Activated naive CD4-positive, alpha-beta T cell treated with anti-CD3 and anti-CD28 coated beads for 36 hours (primary cell): Measurements from ENCODE around the gene STOX1. TPM values are rescaled to one million over a fixed set of nuclear protein-coding genes. Genes with fewer than 3 reads are reported as not detected.
A peak's percentile ranks its signal among the peaks of the same experiment; 100 is the strongest.
"Not testable (repeated sequence)": the region's sequence is repeated elsewhere in the genome, so short reads cannot be mapped to it uniquely, and the experiment has no call there.

Source experiments
- CTCF ChIA-PET: fragments of 350-600 bp; sonication (Branson Sonifier 250); formaldehyde crosslinking; loops from one replicate; lab custom pipeline; 2021; ENCODE audit warnings: antibody characterized with exemption; lab: Charles Lee
- DNase-seq: peaks from one replicate; pipeline ENCODE4 v3.0.0-alpha.2; 2020
- H3K27ac Mint-ChIP-seq: one replicate; pipeline ENCODE4 v1.8.0; 2021; ENCODE audit warnings: mild to moderate bottlenecking, mixed read lengths
- H3K27me3 Mint-ChIP-seq: one replicate; pipeline ENCODE4 v1.8.0; 2021; ENCODE audit warnings: low read depth, mixed read lengths
- H3K36me3 Mint-ChIP-seq: one replicate; pipeline ENCODE4 v1.8.0; 2021; ENCODE audit warnings: low read depth, mixed read lengths
- H3K4me1 Mint-ChIP-seq: one replicate; pipeline ENCODE4 v1.8.0; 2021; ENCODE audit warnings: low read depth, mixed read lengths
- H3K4me3 Mint-ChIP-seq: one replicate; pipeline ENCODE4 v1.8.0; 2021; ENCODE audit warnings: mild to moderate bottlenecking, moderate library complexity, mixed read lengths
- H3K9me3 Mint-ChIP-seq: one replicate; pipeline ENCODE4 v1.8.0; 2021; ENCODE audit warnings: mixed read lengths
- intact Hi-C: fragments of 100-400 bp; cut with micrococcal nuclease; formaldehyde crosslinking; loops from one replicate; pipeline ENCODE4 v1.15.1; 2023
- total RNA-seq, 2 experiments: library from RNA; stranded (reverse); gene quantifications; one replicate each; pipeline ENCODE4 v1.2.3, GENCODE V29; 2021

STOX1 gene
- total RNA-seq, 2 experiments from 2014 or later: 0.38 to 0.42 TPM

DNA sequence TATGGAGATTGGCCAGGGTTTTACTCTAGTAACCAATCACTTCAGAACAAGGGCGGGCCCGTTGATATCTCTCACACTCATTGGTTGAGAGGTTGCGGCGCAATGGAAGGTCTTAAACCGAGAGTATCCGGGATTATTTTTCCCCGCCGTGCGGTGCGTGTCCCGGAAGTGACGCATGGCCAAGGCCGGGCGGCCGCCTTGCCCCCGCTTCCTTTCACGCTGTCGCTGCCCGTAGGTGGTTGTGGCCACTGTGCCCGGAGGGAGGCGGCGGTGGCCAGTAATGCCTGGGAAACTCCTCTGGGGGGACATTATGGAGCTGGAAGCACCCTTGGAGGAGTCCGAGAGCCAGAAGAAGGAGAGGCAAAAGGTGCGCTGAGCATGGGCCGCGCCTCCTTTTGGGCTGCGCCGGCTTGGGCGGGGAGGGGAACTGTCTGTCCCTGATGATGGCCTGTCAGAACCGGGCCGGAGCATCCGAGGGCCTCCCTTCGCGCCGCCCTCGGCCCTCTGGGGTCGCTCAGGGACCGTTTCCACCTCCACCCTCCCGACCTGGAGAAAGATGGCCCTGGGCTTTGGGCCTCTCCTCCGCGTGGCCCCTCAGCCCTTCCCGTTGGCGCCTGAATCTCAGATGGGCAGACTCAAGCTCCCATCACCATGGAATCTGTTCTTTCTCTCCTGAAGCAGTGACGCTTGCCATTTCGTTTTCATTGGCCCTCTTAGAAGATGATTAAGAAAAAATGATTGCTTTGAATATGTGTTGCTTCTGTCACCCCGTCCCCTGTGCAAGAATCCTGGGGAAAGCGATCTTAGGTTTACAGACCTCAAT lies 74.0 kb downstream of the STOX1 start, which contains the start of gene DDX50:
Gene DDX50, plus strand, starts transcription at position 211 of the 823 bp plus-strand sequence. Its CDS starts 70 bp downstream, at position 281.
- intact Hi-C loops: loop anchor here (1.0 to 10.0 kb wide), 16 partner anchors 31 to 1111 kb away; partner anchors contain the start of genes CCAR1, DDX21, DNA2 and HERC4

DNA sequence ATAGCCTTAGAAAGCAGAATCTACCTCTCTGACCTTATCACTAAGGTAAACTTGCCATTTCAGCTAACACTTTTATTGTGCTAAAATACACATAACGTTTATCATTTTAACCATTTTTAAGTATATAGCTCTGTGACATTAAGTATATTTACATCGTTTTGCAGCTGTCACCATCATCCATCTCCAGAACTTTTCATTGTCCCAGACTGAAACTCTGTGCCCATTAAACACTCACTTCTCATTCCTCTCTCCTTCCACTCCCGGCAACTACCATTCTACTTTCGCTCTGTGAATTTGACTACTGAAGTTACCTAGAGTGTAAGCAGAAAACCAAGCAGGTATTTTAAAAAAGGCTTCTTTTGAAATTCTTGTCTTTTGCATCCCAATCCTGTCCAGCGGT lies 75.1 kb downstream of the STOX1 start:
- Mint-ChIP-seq H3K27me3 (no peaks in the 10 kb centered on the region), H3K36me3 (peaks cover 25% of the 10 kb centered on the region), H3K9me3 (no peaks in the 10 kb centered on the region), H3K27ac (peak overlapping the region; percentile 97), H3K4me1 (peaks cover 47% of the 10 kb centered on the region), H3K4me3 (peak overlapping the region; percentile 93)
- intact Hi-C loops: loop anchor here (5.0 to 10.0 kb wide), 2 partner anchors 740 to 1018 kb away; partner anchors contain the start of gene SIRT1
- CTCF ChIA-PET: no interaction called here
- no peak for DNase-seq

More for the DNA sequence above, 74.0 kb downstream of the STOX1 start, which contains the start of gene DDX50:
- Mint-ChIP-seq H3K27ac (peak within 1 kb of the TSS; percentile 97), H3K4me3 (peak within 1 kb of the TSS; percentile 93), H3K27me3 (no peaks in the 10 kb centered on the region), H3K4me1 (peaks cover 40% of the 10 kb centered on the region), H3K36me3 (peaks cover 15% of the 10 kb centered on the region), H3K9me3 (no peaks in the 10 kb centered on the region)
- peak; percentile 99 for DNase-seq
- CTCF ChIA-PET: no interaction called here

GRCh38 chr10:68924593-68924992 lies 97.3 kb downstream of the STOX1 start:
- peaks cover 7% of the 10 kb centered on the region for H3K4me1 Mint-ChIP-seq
- no peaks in the 10 kb centered on the region for H3K27me3 Mint-ChIP-seq
- H3K4me3 Mint-ChIP-seq: no peak overlapping the region
- no peaks in the 10 kb centered on the region for H3K9me3 Mint-ChIP-seq
- H3K36me3 Mint-ChIP-seq: peaks cover 19% of the 10 kb centered on the region
- no peak overlapping the region for H3K27ac Mint-ChIP-seq
- DNase-seq: no peak
- intact Hi-C loops: no loop called here
- CTCF ChIA-PET: interaction anchor here (0.6 to 1.1 kb wide), 3 partner anchors 13 to 47 kb away, joined by 3 to 6 read pairs (median 4); partner anchors contain the start of gene DDX21

- Mint-ChIP-seq H3K27me3 (no peaks in the 10 kb centered on the region), H3K9me3 (no peaks in the 10 kb centered on the region), H3K36me3 (peaks cover 21% of the 10 kb centered on the region), H3K27ac (no peak overlapping the region), H3K4me1 (peaks cover 7% of the 10 kb centered on the region), H3K4me3 (no peak overlapping the region)
- DNase-seq: no peak
- CTCF ChIA-PET: interaction anchor here (0.7 kb wide), 1 partner anchor 27 kb away, joined by 3 read pairs; no protein-coding TSS in a partner anchor
- intact Hi-C loops: no loop called here
Observed at GRCh38 chr10:68925489-68925888, 98.2 kb downstream of the STOX1 start.

DNA sequence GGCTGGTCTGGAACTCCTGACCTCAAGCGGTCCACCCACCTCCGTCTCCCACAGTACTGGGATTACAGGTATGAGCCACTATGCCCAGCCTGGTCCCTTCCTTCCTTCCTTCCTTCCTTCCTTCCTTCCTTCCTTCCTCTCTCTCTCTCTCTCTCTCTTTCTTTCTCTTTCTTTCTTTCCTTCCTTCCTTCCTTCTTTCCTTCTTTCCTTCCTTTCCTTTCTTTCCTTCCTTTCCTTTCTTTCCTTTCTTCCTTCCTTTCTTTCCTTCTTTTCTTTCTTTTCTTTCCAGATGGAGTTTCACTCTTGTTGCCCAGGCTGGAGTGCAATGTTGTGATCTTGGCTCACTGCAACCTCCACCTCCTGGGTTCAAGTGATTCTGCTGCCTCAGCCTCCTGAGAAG lies 101.8 kb downstream of the STOX1 start:
- DNase-seq, H3K9me3 Mint-ChIP-seq, H3K4me1 Mint-ChIP-seq, H3K27ac Mint-ChIP-seq, H3K27me3 Mint-ChIP-seq, intact Hi-C loops, H3K4me3 Mint-ChIP-seq, CTCF ChIA-PET: not testable (repeated sequence)
- peaks cover 24% of the 10 kb centered on the region for H3K36me3 Mint-ChIP-seq

GRCh38 chr10:68929888-68930287 lies 102.6 kb downstream of the STOX1 start:
- H3K9me3 Mint-ChIP-seq, H3K4me3 Mint-ChIP-seq, H3K4me1 Mint-ChIP-seq, H3K27me3 Mint-ChIP-seq, intact Hi-C loops, DNase-seq, CTCF ChIA-PET, H3K27ac Mint-ChIP-seq: not testable (repeated sequence)
- H3K36me3 Mint-ChIP-seq: peaks cover 20% of the 10 kb centered on the region

DNA sequence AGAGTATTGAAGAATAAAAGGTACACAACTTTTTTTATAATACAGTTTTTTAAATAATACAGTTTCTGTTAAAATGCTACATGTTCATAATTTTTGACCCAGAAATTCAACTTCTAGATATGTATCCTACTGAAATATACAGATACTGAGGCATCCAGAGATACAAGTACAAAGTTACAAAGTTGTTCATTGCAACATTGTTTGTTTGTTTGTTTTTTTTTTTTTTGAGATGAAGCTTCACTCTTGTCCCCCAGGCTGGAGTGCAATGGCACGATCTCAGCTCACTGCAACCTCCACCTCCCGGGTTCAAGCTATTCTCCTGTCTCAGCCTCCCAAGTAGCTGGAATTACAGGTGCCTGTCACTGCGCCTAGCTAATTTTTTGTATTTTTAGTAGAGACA lies 105.5 kb downstream of the STOX1 start:
- H3K27me3 Mint-ChIP-seq, H3K4me3 Mint-ChIP-seq, DNase-seq, H3K9me3 Mint-ChIP-seq, intact Hi-C loops, H3K27ac Mint-ChIP-seq: not testable (repeated sequence)
- Mint-ChIP-seq H3K36me3 (peaks cover 21% of the 10 kb centered on the region), H3K4me1 (peaks cover 11% of the 10 kb centered on the region)
- CTCF ChIA-PET: interaction anchor here (0.6 kb wide), 1 partner anchor 66 kb away, joined by 3 read pairs; no protein-coding TSS in a partner anchor

DNA sequence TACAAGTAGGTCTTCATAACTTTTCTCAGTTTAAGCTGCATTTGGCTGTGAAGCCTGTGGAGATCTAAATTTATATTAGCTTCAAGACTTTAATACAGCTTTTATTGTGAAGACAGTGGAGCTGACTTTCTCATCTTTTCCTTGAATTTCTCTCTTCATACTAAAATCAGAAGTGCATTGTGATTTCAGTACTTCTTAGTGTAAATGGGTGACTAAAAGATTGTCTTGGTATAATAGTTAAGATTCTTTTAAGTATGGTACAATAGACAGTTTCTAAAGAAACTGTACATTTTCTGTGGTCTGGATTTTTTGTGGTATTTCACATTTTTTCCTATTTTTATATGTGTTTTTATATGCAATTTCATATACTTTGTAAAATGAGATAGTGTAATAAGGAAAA lies 107.7 kb downstream of the STOX1 start:
- Mint-ChIP-seq H3K27me3 (no peaks in the 10 kb centered on the region), H3K36me3 (peaks cover 29% of the 10 kb centered on the region), H3K27ac (no peak overlapping the region), H3K4me3 (no peak overlapping the region), H3K9me3 (no peaks in the 10 kb centered on the region), H3K4me1 (peaks cover 11% of the 10 kb centered on the region)
- CTCF ChIA-PET: no interaction called here
- no peak for DNase-seq
- intact Hi-C loops: no loop called here

GRCh38 chr10:68938117-68938516 lies 110.8 kb downstream of the STOX1 start:
- peaks cover 11% of the 10 kb centered on the region for H3K4me1 Mint-ChIP-seq
- H3K36me3 Mint-ChIP-seq: peaks cover 24% of the 10 kb centered on the region
- H3K4me3 Mint-ChIP-seq: no peak overlapping the region
- H3K27me3 Mint-ChIP-seq: no peaks in the 10 kb centered on the region
- intact Hi-C loops: no loop called here
- H3K9me3 Mint-ChIP-seq: no peaks in the 10 kb centered on the region
- DNase-seq: no peak
- CTCF ChIA-PET: no interaction called here
- H3K27ac Mint-ChIP-seq: no peak overlapping the region

DNA sequence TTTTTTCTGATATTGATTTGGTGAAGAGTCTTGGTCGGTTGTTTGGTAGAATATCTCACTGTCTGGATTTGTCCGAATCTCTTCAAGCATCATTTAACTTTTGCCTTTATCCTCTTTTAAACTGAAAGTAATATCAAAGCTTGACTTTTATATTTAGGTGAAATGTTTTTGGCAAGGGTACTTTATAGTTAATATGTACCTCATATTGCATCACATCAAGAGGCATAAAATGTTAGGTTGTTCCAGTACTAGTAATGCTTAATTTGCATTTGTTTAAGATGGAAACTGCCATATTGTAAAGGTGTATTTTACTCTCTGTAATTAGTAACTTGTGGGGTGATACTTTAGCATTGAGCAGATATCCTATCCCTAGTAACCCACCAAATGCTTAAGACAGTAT lies 111.6 kb downstream of the STOX1 start:
- H3K4me3 Mint-ChIP-seq: no peak overlapping the region
- intact Hi-C loops: no loop called here
- H3K4me1 Mint-ChIP-seq: peaks cover 11% of the 10 kb centered on the region
- peak overlapping the region; percentile 15 for H3K27ac Mint-ChIP-seq
- no peak for DNase-seq
- no peaks in the 10 kb centered on the region for H3K9me3 Mint-ChIP-seq
- peaks cover 24% of the 10 kb centered on the region for H3K36me3 Mint-ChIP-seq
- CTCF ChIA-PET: no interaction called here
- no peaks in the 10 kb centered on the region for H3K27me3 Mint-ChIP-seq

DNA sequence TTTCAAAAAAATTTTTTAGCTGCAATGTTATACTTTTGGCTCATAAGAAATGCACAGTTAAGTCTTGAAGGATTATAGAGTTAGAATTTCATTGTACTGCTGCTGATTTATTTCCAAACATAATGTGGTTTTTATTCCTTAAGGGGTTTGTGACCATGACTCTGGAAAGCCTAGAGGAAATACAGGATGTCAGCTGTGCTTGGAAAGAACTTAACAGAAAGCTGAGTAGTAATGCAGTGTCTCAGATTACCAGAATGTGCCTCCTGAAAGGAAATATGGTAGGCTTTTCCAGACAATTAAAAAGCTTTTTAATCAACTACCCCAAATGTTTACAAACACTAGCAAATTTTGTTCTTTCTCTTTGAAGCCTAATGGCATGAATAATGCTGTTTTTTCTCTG lies 113.6 kb downstream of the STOX1 start:
- peaks cover 22% of the 10 kb centered on the region for H3K36me3 Mint-ChIP-seq
- DNase-seq, H3K27ac Mint-ChIP-seq, H3K4me3 Mint-ChIP-seq, H3K4me1 Mint-ChIP-seq, H3K27me3 Mint-ChIP-seq, intact Hi-C loops, H3K9me3 Mint-ChIP-seq: not testable (repeated sequence)
- CTCF ChIA-PET: interaction anchor here (0.6 to 2.2 kb wide), 2 partner anchors 15 to 230 kb away, joined by 3 to 5 read pairs; partner anchors contain the start of gene DDX21
